ENCODE results near the gene MT4.

MT4 gene

DNA sequence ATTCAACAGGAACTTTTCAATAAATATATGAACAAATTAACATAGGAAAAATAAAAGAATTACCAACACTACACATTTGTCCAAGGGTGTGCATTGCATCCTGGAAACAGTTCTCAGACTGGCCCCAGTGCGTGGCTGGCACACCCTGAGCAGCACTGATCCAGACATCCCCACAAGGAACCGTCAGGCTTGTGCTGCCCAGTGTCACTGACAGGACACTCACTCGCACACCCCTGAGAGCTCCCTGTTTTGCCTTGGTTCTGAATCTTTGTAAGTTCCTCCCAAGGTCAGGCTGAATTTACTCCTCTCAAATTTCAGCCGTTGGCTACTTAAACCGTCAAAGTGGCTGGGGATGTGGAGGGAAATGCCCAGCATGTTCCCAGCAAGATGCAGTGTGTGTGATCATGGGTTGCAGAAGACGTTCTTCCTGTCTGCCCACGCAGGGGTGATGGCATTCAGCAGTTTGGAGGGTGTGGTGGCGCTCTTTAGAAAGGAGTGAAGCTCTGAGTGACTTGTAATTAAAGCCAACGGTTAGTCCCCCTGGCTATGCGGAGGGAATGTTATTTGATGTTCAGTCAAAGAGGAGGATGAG is 45.2 kb downstream of the MT4 start (continued):
- TF ChIP-seq, protein P1, sequence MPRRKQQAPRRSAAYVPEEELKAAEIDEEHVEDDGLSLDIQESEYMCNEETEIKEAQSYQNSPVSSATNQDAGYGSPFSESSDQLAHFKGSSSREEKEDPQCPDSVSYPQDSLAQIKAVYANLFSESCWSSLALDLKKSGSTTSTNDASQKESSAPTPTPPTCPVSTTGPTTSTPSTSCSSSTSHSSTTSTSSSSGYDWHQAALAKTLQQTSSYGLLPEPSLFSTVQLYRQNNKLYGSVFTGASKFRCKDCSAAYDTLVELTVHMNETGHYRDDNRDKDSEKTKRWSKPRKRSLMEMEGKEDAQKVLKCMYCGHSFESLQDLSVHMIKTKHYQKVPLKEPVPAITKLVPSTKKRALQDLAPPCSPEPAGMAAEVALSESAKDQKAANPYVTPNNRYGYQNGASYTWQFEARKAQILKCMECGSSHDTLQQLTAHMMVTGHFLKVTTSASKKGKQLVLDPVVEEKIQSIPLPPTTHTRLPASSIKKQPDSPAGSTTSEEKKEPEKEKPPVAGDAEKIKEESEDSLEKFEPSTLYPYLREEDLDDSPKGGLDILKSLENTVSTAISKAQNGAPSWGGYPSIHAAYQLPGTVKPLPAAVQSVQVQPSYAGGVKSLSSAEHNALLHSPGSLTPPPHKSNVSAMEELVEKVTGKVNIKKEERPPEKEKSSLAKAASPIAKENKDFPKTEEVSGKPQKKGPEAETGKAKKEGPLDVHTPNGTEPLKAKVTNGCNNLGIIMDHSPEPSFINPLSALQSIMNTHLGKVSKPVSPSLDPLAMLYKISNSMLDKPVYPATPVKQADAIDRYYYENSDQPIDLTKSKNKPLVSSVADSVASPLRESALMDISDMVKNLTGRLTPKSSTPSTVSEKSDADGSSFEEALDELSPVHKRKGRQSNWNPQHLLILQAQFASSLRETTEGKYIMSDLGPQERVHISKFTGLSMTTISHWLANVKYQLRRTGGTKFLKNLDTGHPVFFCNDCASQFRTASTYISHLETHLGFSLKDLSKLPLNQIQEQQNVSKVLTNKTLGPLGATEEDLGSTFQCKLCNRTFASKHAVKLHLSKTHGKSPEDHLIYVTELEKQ (tag by site-specific recombination; IDR thresholded peaks at IDR 0.05; ENCODE audit: borderline replicate concordance) = no peak
- no peak for TF ChIP-seq HOXA7 (CRISPR knock-in tag; IDR thresholded peaks at IDR 0.05; ENCODE audit: borderline replicate concordance)
- no peak for TF ChIP-seq ZNF843 (tag by site-specific recombination; IDR thresholded peaks at IDR 0.05)

DNA sequence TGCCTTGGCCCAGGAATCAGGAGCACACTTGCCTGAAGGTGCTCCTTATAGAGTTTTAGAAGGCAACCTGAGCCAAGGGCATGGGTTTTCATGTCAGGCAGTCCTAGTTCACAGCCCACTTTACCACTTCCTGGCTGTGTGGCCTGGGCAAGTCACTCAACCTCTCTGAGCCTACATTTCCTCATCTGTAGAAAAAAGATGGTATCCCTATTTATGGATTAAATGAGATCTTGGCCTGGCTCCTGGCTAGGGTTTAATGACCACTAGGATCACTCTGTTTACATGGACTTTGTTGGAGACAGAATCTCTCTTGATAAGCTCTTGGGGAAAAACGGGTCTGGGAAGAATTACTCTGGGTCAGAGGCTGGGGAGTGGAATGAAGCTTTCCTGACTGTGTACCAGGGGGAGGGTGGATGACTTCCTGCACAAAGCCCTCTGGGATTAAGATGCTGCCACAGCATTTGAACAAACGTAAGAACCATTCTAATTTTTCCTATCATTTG is 45.8 kb downstream of the MT4 start:
- ChIA-PET POLR2A (interaction anchor here (0.9 to 1.6 kb wide), 2 partner anchors 15 to 51 kb away, joined by 5 read pairs; partner anchors contain the start of gene MT1E), CTCF (interaction anchor here (0.9 to 1.7 kb wide), 4 partner anchors 10 to 72 kb away, joined by 3 to 4 read pairs (median 4); partner anchors contain the start of gene MT1X)
- TF ChIP-seq KLF16 (tag by site-specific recombination; IDR thresholded peaks at IDR 0.05) (no peak), ZNF112 (tag by site-specific recombination; IDR thresholded peaks at IDR 0.05) (no peak), ZNF768 (tag by site-specific recombination; IDR thresholded peaks at IDR 0.05) (peak; percentile 97), ZNF629 (tag by site-specific recombination; IDR thresholded peaks at IDR 0.05) (no peak; the same call in 1 of the 2 replicates), ZNF335 (tag by site-specific recombination; conservative IDR thresholded peaks at IDR 0.05) (no peak), ZNF626 (tag by site-specific recombination; IDR thresholded peaks at IDR 0.05) (0 out of 2 replicates have a peak, but pooled peaks have one; percentile 31), KLF9 (tag by site-specific recombination; IDR thresholded peaks at IDR 0.05; ENCODE audit: low read depth) (no peak; the same call in 1 of the 2 replicates), REPIN1 (tag by site-specific recombination; IDR thresholded peaks at IDR 0.05; ENCODE audit: low read depth) (no peak), GLI4 (tag by site-specific recombination; IDR thresholded peaks at IDR 0.05) (no peak), ZBTB21 (tag by site-specific recombination; IDR thresholded peaks at IDR 0.05) (0 out of 2 replicates have a peak, but pooled peaks have one; percentile 2), ZNF16 (tag by site-specific recombination; IDR thresholded peaks at IDR 0.05; ENCODE audit: low read depth) (no peak), ZBTB20 (tag by site-specific recombination; IDR thresholded peaks at IDR 0.05) (peak; percentile 23; the same call in 1 of the 2 replicates), SP7 (tag by site-specific recombination; IDR thresholded peaks at IDR 0.05) (peak; percentile 4; the same call in 1 of the 2 replicates)
- TF ChIP-seq, protein P2, sequence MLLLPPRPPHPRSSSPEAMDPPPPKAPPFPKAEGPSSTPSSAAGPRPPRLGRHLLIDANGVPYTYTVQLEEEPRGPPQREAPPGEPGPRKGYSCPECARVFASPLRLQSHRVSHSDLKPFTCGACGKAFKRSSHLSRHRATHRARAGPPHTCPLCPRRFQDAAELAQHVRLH (tag by site-specific recombination; IDR thresholded peaks at IDR 0.05) = 0 out of 2 replicates have a peak, but pooled peaks have one; percentile 65
- TF ChIP-seq, protein P3, sequence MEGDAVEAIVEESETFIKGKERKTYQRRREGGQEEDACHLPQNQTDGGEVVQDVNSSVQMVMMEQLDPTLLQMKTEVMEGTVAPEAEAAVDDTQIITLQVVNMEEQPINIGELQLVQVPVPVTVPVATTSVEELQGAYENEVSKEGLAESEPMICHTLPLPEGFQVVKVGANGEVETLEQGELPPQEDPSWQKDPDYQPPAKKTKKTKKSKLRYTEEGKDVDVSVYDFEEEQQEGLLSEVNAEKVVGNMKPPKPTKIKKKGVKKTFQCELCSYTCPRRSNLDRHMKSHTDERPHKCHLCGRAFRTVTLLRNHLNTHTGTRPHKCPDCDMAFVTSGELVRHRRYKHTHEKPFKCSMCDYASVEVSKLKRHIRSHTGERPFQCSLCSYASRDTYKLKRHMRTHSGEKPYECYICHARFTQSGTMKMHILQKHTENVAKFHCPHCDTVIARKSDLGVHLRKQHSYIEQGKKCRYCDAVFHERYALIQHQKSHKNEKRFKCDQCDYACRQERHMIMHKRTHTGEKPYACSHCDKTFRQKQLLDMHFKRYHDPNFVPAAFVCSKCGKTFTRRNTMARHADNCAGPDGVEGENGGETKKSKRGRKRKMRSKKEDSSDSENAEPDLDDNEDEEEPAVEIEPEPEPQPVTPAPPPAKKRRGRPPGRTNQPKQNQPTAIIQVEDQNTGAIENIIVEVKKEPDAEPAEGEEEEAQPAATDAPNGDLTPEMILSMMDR (tag by site-specific recombination; IDR thresholded peaks at IDR 0.05) = 0 out of 2 replicates have a peak, but pooled peaks have one; percentile 2
- TF ChIP-seq, protein P4, sequence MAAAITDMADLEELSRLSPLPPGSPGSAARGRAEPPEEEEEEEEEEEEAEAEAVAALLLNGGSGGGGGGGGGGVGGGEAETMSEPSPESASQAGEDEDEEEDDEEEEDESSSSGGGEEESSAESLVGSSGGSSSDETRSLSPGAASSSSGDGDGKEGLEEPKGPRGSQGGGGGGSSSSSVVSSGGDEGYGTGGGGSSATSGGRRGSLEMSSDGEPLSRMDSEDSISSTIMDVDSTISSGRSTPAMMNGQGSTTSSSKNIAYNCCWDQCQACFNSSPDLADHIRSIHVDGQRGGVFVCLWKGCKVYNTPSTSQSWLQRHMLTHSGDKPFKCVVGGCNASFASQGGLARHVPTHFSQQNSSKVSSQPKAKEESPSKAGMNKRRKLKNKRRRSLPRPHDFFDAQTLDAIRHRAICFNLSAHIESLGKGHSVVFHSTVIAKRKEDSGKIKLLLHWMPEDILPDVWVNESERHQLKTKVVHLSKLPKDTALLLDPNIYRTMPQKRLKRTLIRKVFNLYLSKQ (tag by site-specific recombination; IDR thresholded peaks at IDR 0.05; ENCODE audit: borderline replicate concordance) = no peak
- Histone ChIP-seq H3K4me3 (ENCODE audit: low read depth, low read length) (no peak overlapping the region), H3K36me3 (ENCODE audit: control insufficient read depth in 2 of 2, insufficient read depth in 1 of 2, low read length in 2 of 2) (no peaks in the 10 kb centered on the region), H3K4me1 (ENCODE audit: control insufficient read depth, insufficient read depth, low read length) (peaks cover 3% of the 10 kb centered on the region; the same call in 1 of the 2 replicates), H3K27ac (ENCODE audit: extremely low read depth, low read depth, low read length) (no peak overlapping the region), H3K9me3 (ENCODE audit: control insufficient read depth, insufficient read depth, low read depth, low read length) (no peaks in the 10 kb centered on the region)
